HG03432 (cell line): ENCODE data around the gene PPT2.
"Not testable (repeated sequence)": the region's sequence is repeated elsewhere in the genome, so short reads cannot be mapped to it uniquely, and the experiment has no call there.

Source experiments
- ATAC-seq: cut with Tn5 transposase; IDR thresholded peaks from one replicate; pipeline ENCODE4 v1.9.1; 2021; ENCODE audit warnings: mild to moderate bottlenecking, moderate library complexity; ENCODE audit not compliant: unreplicated experiment

The PPT2 gene

DNA sequence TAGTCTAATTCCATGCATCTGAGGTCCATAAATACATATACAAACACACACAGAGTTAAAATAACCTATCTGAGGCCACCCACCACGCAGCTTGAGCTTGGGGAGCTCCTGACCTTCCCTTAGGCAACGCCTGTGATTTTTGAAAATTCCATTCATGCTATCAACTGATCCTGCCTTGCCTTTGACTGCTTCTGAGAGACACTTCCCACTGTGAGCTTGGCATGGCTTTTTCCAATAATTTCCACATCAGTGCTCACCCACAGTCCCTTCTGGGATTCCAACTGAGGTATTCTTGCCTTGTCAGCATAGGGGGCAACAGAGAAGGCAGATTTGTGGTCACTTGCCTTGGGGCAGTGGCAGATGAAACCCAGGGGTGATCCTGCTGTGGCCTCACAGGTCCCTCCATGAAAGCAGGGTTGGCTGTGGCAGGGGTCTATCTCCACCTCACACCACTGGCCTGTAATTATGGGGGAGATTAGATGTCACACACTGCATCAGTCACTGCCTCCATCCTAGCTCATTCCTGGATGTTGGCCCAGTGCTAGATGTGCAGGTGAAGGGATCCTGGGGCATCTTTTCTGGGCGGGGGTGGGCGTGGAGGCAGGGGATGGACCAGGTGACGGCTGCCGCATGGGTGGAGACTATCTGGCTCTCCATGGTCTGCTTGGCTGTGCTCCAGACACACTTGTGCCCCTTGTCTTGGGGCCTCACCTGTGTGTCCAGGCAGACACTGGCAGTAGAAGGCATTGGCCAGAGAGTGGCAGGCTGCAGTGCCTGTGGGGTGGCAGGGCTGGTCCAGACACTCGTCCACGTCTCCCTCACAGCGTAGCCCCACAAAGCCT lies 49.7 kb downstream of the PPT2 start:
- no peak for ATAC-seq

DNA sequence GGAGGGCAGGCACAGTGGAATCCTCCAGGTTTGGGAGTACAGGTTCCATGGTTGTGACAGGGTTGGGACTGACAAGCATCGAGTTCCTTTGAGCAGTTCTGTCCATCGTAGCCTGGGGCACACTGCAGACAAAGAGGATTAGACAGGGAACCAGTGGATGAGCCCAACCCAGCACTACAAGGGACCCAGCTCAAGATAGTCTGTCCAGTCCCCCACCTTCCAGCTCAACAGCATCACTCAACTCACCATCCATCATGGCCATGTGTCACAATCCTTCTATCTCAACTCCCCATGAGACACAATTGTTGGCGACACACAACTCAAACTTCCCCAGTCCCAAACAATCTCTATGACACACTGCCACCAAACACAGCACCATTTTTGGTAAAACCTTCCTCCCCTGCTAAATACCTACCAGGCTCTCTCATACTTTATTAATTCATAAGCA lies 50.4 kb downstream of the PPT2 start:
- ATAC-seq, result no peak

DNA sequence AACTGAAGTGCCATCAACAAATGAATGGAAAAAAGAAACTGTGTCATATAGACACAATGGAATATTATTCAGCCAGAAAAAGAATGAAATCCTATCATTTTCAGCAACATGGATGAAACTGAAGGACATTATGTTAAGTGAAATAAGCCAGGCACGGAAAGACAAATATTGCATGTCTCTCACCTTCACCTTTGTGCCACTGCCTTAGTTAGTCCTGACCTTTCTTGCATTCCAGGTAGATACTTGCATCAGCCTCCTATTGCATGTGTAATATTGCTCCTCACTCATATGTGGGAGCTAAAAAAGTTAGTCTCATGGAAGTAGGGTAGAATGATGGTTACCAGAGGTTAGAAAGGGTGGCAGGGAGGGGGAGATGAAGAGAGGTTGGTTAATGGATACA lies 55.1 kb downstream of the PPT2 start:
- no peak for ATAC-seq

DNA sequence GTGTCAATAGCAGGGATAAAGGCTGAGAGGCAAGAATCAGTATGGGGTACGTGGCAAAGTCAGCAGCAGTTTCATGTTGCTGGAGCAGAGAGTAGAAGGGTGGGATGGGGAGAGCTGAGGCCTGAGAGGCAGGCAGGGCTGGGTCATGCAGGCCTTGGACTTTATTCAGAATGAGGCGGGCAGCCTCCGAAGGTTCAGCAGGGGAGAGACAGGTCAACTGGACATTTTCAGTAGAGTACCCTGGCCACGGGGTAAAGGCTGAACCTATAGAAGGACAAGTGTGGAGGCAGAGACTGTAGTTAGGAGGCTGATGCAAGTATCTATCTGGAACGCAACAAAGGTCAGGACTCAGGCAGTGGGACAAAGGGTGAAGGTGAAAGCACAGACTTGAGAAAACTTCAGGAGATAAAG lies 56.3 kb downstream of the PPT2 start:
- no peak for ATAC-seq

DNA sequence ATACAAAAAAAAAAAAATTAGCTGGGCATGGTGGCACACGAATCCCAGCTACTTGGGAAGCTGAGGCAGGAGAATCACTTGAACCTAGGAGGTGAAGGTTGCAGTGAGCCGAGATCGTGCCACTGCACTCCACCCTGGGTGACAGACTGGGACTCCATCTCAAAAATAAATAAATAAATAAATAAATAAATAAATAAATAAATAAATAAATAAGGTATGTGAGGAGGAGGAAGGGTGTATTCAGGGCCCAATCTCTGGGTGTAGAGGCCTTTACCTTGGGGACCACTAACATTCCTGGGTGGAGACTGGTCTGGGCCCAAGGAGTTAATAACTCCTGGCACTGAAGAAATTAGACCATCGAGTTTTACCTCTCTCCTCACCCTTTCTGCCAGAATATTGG lies 57.5 kb downstream of the PPT2 start:
- ATAC-seq, result not testable (repeated sequence)

DNA sequence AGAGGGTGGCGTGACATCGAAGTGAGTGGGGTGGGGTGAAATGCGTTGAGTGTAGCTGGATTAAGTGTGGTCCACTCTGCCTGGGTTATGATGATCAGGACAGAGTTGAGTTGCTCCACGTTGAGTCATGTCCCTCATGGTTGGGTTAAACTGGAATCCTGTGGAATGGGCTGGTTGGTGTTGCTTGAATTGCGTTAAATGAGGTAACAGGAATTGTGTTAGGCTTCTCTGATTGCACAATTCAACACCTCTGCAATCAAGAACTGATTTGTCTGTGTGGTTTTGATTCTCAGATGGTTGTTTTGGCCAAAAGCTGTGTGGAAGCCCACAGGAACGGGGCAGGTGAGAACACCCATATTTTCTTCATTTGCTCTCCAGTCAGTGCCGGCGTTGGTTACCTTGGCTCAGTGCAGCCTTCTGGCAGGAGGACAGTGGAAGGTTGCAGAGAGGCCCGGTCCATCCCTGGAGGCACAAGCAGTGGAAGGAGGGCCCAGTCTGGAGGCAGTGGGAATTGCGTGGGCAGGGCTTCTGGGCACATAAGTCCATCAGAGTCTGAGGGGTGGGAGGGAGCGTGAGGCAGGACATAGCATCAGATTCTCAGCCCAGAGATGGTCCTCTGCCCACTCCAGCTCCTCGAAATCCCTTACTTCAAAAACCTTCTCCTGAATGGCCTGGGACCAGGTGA lies 58.3 kb downstream of the PPT2 start:
- ATAC-seq, result no peak
